Stomach (tissue), 4 donors: ENCODE measurements around the gene EVI2A.

Experiments
- CTCF ChIP-seq, 7 experiments: fragments of 450-650 bp in 4 of 7; fragments of 200-600 bp in 3 of 7; sonication (generic) in 3 of 7; IDR thresholded peaks; one replicate each; pipeline ENCODE4 v1.5.1; 2016 to 2019; ENCODE audit warnings: antibody characterized with exemption in 7 of 7, control low read depth in 2 of 7, mild to moderate bottlenecking in 1 of 7
- EP300 ChIP-seq: sonication (generic); formaldehyde crosslinking; IDR thresholded peaks from one replicate; pipeline ENCODE4 v1.6.1; 2017; ENCODE audit warnings: antibody characterized with exemption
- POLR2A ChIP-seq, 4 donors: fragments of 450-650 bp; IDR thresholded peaks; one replicate each; pipeline ENCODE4 v1.6.1; 2016; ENCODE audit warnings: antibody characterized with exemption in 4 of 4, control low read depth in 2 of 4, mild to moderate bottlenecking in 1 of 4, moderate library complexity in 1 of 4
- POLR2AphosphoS5 ChIP-seq, 3 donors: sonication (generic); formaldehyde crosslinking; IDR thresholded peaks; one replicate each; pipeline ENCODE4 v1.6.1; 2016; ENCODE audit warnings: antibody characterized with exemption in 3 of 3

- no peak for TF ChIP-seq EP300
- TF ChIP-seq CTCF (IDR thresholded peaks at IDR 0.05): no peak
- TF ChIP-seq POLR2A (IDR thresholded peaks at IDR 0.05): no peak
- no peak for TF ChIP-seq POLR2AphosphoS5 (IDR thresholded peaks at IDR 0.05)
Observed at GRCh38 chr17:31364012-31364411, 42.6 kb upstream of the EVI2A start.
